Fibroblast of skin of right quadriceps (primary cell): ENCODE results near the gene PFKFB3.
"Not testable (repeated sequence)": the region's sequence is repeated elsewhere in the genome, so short reads cannot be mapped to it uniquely, and the experiment has no call there.

Experiments
- DNase-seq: peaks from one replicate; pipeline ENCODE4 v3.0.0-alpha.2; 2013

Gene PFKFB3

GRCh38 chr10:6221971-6222751 lies 19.4 kb downstream of the PFKFB3 start:
- DNase-seq: peak; percentile 78

GRCh38 chr10:6222755-6223154 lies 20.0 kb downstream of the PFKFB3 start:
- no peak for DNase-seq

- no peak for DNase-seq
Observed at GRCh38 chr10:6223981-6224380, 21.2 kb downstream of the PFKFB3 start.

- DNase-seq: no peak
Observed at GRCh38 chr10:6224781-6225180, 22.0 kb downstream of the PFKFB3 start.

- no peak for DNase-seq
Observed at GRCh38 chr10:6225263-6225814, 22.6 kb downstream of the PFKFB3 start.

GRCh38 chr10:6226216-6226615 lies 23.5 kb downstream of the PFKFB3 start:
- DNase-seq: no peak

- no peak for DNase-seq
Observed at GRCh38 chr10:6227346-6227745, 24.6 kb downstream of the PFKFB3 start.

- DNase-seq: peak; percentile 49
Observed at GRCh38 chr10:6228010-6228511, 25.3 kb downstream of the PFKFB3 start.

GRCh38 chr10:6228647-6229046 lies 25.9 kb downstream of the PFKFB3 start:
- no peak for DNase-seq

- DNase-seq: no peak
Observed at GRCh38 chr10:6229290-6229689, 26.6 kb downstream of the PFKFB3 start.

- DNase-seq: no peak
Observed at GRCh38 chr10:6229746-6230145, 27.0 kb downstream of the PFKFB3 start.

- DNase-seq: no peak
Observed at GRCh38 chr10:6230315-6230714, 27.6 kb downstream of the PFKFB3 start.

- no peak for DNase-seq
Observed at GRCh38 chr10:6231146-6231545, 28.4 kb downstream of the PFKFB3 start.

- DNase-seq: no peak
Observed at GRCh38 chr10:6231730-6232129, 29.0 kb downstream of the PFKFB3 start.

- no peak for DNase-seq
Observed at GRCh38 chr10:6232225-6232807, 29.6 kb downstream of the PFKFB3 start.

GRCh38 chr10:6232846-6233724 lies 30.4 kb downstream of the PFKFB3 start:
- DNase-seq: no peak

- DNase-seq: no peak
Observed at GRCh38 chr10:6233725-6234277, 31.1 kb downstream of the PFKFB3 start.

GRCh38 chr10:6234371-6234770 lies 31.6 kb downstream of the PFKFB3 start:
- DNase-seq: no peak

GRCh38 chr10:6236349-6237198 lies 33.8 kb downstream of the PFKFB3 start:
- no peak for DNase-seq

GRCh38 chr10:6237199-6237530 lies 34.4 kb downstream of the PFKFB3 start:
- DNase-seq: no peak

GRCh38 chr10:6238587-6239212 lies 36.0 kb downstream of the PFKFB3 start:
- DNase-seq: not testable (repeated sequence)
